ENCODE data around the gene MROH2A. TPM values are rescaled to one million over a fixed set of nuclear protein-coding genes. Genes with fewer than 3 reads are reported as not detected.

The MROH2A gene
- total RNA-seq, 1 donor, result not detected

DNA sequence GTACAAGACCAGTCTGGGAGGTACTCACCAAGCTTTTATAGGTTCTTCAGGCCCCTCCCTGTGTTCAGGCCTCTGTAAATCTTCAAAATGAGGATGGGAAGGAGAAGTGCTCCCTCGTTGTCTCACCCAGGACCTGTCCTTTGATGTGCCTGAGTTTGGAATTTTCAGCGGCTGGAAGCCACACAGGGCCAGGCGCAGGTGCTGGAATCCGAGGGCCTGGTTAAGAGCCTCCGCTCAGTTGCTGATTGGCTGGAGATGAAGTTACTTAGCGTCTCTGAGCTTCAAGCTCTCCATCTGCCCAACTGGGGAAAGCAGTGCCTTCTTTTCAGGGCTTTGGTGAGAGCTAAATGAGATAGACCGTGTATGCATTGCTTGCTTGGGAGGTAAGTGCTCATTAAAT, 46.2 kb downstream of the MROH2A start:
- no peak for DNase-seq (ENCODE audit: low read depth)
- TF ChIP-seq, protein P1, sequence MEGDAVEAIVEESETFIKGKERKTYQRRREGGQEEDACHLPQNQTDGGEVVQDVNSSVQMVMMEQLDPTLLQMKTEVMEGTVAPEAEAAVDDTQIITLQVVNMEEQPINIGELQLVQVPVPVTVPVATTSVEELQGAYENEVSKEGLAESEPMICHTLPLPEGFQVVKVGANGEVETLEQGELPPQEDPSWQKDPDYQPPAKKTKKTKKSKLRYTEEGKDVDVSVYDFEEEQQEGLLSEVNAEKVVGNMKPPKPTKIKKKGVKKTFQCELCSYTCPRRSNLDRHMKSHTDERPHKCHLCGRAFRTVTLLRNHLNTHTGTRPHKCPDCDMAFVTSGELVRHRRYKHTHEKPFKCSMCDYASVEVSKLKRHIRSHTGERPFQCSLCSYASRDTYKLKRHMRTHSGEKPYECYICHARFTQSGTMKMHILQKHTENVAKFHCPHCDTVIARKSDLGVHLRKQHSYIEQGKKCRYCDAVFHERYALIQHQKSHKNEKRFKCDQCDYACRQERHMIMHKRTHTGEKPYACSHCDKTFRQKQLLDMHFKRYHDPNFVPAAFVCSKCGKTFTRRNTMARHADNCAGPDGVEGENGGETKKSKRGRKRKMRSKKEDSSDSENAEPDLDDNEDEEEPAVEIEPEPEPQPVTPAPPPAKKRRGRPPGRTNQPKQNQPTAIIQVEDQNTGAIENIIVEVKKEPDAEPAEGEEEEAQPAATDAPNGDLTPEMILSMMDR (IDR thresholded peaks at IDR 0.05; ENCODE audit: insufficient read depth, low read depth, low read length), result no peak
- no peak overlapping the region for H3K4me3 ChIP-seq (ENCODE audit: low read depth, low read length)

DNA sequence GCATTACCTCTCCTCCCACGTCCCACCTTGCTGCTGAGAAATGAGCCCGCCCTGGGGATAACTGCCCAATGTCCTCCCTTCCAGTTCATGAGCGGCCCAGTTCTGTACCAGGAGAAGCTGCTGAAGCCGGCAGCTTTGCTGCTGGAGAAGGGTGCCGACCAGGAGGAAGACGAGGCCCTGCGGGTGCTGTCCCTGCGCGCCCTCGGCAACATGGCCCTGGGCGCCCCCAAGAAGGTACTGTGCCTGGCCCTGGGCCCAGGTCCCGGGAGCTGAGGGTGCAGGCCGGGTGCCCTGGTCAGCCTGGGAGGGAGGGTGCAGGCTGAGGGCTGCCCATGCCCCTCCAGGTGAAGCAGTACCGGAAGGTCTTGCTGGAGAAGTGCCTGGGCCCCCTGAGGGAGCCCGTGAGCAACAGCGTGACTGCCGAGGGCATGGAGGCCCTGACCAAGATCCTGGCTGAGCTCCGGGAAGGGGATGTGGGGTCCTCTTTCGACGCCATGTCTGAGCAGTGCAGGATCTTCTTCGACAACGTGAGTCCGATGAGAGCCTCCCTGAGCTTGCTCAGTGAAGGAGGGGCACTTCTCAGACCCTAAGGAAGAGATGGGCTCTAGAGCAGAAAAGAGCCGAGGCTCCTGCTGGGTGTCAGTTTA, 50.5 kb downstream of the MROH2A start:
- DNase-seq (ENCODE audit: low read depth), result no peak
- TF ChIP-seq, protein P1 (IDR thresholded peaks at IDR 0.05; ENCODE audit: insufficient read depth, low read depth, low read length), result no peak
- no peak overlapping the region for H3K4me3 ChIP-seq (ENCODE audit: low read depth, low read length)

DNA sequence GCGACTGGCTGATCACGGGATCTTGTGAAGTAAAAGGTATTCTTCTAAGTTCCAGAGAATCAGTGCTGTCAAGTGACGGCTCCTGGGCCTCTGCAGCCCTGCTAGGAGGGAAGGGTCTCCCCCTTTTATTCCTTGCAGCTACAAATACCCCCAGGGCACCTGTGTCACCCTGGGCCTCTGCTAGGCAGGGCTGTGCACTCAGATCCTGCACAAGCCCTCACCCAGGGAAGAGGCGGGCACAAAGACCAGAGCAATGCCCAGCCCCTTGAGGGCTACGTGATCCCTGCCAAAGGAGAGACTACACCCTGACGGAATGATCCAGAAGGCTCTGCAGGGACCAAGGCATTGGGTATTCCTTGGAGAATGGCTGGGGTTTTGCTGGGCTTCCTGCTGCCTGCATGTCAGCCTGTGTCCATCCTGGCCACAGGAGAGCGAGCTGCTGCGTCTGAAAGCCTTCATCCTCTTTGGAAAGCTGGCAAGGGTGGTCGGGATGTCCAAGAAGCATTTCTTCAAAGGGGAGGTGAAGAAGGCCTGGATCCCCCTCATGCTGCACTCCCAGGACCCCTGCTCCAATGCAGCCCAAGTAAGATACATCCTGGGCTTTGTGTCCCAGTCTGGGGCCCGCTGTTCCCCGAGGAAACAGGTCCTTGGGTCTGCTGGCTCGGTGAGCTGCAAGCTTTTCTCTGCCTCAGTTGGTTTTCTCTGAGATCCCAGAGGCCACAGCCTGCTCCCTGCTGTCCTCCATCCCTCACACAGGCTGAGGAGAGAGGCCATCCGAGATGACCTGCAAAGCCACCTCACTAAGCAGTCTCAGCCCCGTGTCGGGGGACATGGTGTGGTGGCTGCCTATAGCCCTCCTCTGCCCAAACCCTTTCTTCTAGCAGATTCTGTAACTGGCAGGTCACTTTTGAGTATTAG, 51.3 kb downstream of the MROH2A start:
- TF ChIP-seq, protein P1 (IDR thresholded peaks at IDR 0.05; ENCODE audit: insufficient read depth, low read depth, low read length), result no peak
- no peak overlapping the region for H3K4me3 ChIP-seq (ENCODE audit: low read depth, low read length)
- no peak for DNase-seq (ENCODE audit: low read depth)

DNA sequence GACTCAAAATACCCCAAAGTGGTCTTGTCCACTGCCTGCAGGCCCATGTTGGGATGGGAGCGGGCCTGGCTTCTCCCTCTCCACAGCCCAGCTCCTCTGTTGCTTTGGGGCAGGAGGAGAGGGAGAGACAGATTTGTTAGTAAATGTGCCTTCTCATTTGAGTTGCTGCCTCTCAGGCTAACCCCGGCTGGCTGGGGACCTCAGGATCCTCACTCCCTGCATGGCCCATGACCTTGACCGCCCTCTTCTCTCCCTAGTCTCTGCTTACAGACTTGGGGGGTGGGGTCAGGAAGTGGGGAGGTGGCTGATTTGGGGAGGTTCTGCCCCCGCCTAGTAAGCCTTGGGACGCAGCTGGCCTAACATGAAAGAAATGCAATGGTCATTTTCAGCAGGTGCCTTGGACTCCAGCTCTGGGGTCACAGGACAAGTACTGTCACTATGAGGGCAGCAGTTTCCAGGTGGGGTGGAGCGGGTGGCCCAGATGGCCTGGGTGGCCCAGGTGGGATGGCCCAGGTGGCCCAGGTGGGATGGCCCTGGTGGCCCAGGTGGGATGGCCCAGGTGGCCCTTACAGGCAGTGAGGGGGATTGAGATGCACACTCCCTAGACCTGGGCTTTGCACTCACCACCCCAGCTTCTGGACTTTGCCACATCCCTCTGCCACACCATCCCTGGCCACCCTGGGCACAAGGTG, 52.1 kb downstream of the MROH2A start:
- no peak overlapping the region for H3K4me3 ChIP-seq (ENCODE audit: low read depth, low read length)
- DNase-seq (ENCODE audit: low read depth), result no peak
- TF ChIP-seq, protein P1 (IDR thresholded peaks at IDR 0.05; ENCODE audit: insufficient read depth, low read depth, low read length), result no peak

DNA sequence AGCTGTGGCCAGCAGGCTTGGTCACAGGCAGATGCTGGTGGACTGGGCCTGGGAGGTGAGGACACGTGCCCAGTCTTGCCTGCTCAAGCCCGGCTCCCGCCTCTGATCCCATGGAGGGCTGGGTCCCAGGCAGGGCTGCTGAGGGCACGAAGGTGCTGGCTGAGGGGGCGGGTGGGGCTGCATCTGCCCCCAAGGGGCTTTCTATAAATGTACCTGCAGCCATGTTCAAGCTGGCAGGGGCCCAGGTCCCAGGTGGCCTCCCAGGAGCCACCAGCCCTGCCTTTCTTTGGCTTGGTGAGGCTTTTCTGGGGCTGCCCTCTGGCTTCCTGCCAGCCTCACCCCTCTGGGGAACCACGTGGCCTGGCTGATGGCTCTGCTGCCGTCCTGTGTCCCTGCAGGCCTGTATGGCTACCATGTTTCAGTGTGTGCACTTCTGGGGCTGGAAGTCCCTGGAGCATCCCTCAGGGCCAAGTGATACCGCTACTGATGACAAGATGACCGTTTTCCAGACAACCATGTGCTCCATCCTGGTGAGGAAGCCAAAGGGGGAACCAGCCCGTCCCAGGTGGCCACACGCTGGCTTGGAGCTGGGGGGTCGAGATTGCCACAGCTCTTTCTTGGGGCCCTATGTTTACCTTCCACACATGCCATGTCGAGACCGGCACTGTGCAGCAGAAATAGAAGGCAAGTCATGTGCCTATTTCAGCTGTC, 53.0 kb downstream of the MROH2A start:
- no peak overlapping the region for H3K4me3 ChIP-seq (ENCODE audit: low read depth, low read length)
- TF ChIP-seq, protein P1 (IDR thresholded peaks at IDR 0.05; ENCODE audit: insufficient read depth, low read depth, low read length), result no peak
- no peak for DNase-seq (ENCODE audit: low read depth)

DNA sequence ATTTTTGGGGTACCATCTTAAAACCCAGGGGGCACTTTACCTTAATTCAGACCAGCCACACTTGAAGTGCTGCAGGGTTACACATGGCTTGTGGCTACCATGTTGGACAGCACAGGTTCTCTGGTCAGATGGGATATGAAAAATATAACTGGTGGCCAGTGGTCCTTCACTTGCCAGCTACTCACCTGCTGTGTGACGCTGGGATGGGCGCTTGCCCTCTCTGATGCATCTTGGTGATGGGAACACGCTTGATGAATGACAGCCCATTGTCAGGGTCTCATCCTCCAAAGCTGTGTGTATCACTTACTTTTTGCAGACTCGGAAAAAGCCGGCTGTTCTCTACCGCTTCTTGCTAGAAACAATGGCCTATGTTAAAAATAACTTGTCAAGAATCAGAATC, 53.7 kb downstream of the MROH2A start:
- H3K4me3 ChIP-seq (ENCODE audit: low read depth, low read length), result no peak overlapping the region
- DNase-seq (ENCODE audit: low read depth), result no peak
- TF ChIP-seq, protein P1 (IDR thresholded peaks at IDR 0.05; ENCODE audit: insufficient read depth, low read depth, low read length), result no peak

Data from fibroblast of villous mesenchyme (primary cell).